PC-3 (cell line): Measurements from ENCODE around the gene LSMEM2. TPM values are rescaled to one million over a fixed set of nuclear protein-coding genes. Genes with fewer than 3 reads are reported as not detected.

Experiments
- ATAC-seq: fragments of 200-7000 bp; cut with Tn5 transposase; 2 replicates; pipeline ENCODE4 v1.9.1; 2020; ENCODE audit warnings: mild to moderate bottlenecking, moderate library complexity
- BruUV-seq: library from RNA; stranded (reverse); fragments of 400-500 nt; replicated peaks from 2 replicates; lab custom pipeline; 2021; lab: Mats Ljungman, UMichigan
- CTCF ChIA-PET: fragments of 300-600 bp; sonication (Branson Sonifier 250); formaldehyde crosslinking; loops from one replicate; lab custom pipeline; 2022; ENCODE audit warnings: antibody characterized with exemption; lab: Charles Lee
- POLR2A ChIA-PET: fragments of 300-600 bp; sonication (Branson Sonifier 250); formaldehyde crosslinking; loops from one replicate; lab custom pipeline; 2022; ENCODE audit warnings: antibody characterized with exemption; ENCODE audit not compliant: unreplicated experiment; lab: Charles Lee
- DNase-seq: peaks from one replicate; pipeline ENCODE4 v3.0.0-alpha.2; 2015
- H2AFZ ChIP-seq: fragments of 300-600 bp; sonication (generic); 2 replicates; pipeline ENCODE4 v1.6.0; 2016; ENCODE audit warnings: antibody characterized with exemption, low read length
- H3F3A ChIP-seq: fragments of 300-600 bp; sonication (generic); one replicate; pipeline ENCODE4 v1.6.0; 2017; ENCODE audit warnings: antibody characterized with exemption, low read length, control low read depth, mild to moderate bottlenecking; ENCODE audit not compliant: unreplicated experiment
- H3K27ac ChIP-seq: fragments of 300-600 bp; sonication (generic); 2 replicates; pipeline ENCODE4 v1.5.1; 2016; ENCODE audit warnings: mild to moderate bottlenecking, low read length
- H3K27me3 ChIP-seq: fragments of 300-600 bp; sonication (generic); 2 replicates; pipeline ENCODE4 v1.6.1; 2016; ENCODE audit warnings: low read length, mixed read lengths
- H3K36me3 ChIP-seq: fragments of 300-600 bp; sonication (generic); 2 replicates; pipeline ENCODE4 v1.6.1; 2016; ENCODE audit warnings: low read depth, mixed run types, low read length, mixed read lengths
- H3K4me1 ChIP-seq: fragments of 300-600 bp; sonication (generic); 2 replicates; pipeline ENCODE4 v1.5.1; 2016; ENCODE audit warnings: low read length; ENCODE audit not compliant: insufficient read depth
- H3K4me2 ChIP-seq: fragments of 300-600 bp; sonication (generic); 2 replicates; pipeline ENCODE4 v1.6.0; 2016; ENCODE audit warnings: low read length
- H3K4me3 ChIP-seq: fragments of 300-600 bp; sonication (generic); 2 replicates; pipeline ENCODE4 v1.5.1; 2016; ENCODE audit warnings: mild to moderate bottlenecking, low read length, mixed read lengths
- H3K79me2 ChIP-seq: fragments of 300-600 bp; sonication (generic); 2 replicates; pipeline ENCODE4 v1.6.1; 2017; ENCODE audit warnings: low read length, mixed read lengths
- H3K9ac ChIP-seq: fragments of 300-600 bp; sonication (generic); 2 replicates; pipeline ENCODE4 v1.6.0; 2016; ENCODE audit warnings: mild to moderate bottlenecking, low read length
- H3K9me2 ChIP-seq: fragments of 300-600 bp; sonication (generic); replicated peaks from 2 replicates; pipeline ENCODE4 v1.6.1; 2016; ENCODE audit warnings: mixed run types, low read length, mixed read lengths
- H3K9me3 ChIP-seq: fragments of 300-600 bp; sonication (generic); 2 replicates; pipeline ENCODE4 v1.6.1; 2016; ENCODE audit warnings: low read length, mixed read lengths
- H4K20me1 ChIP-seq: fragments of 300-600 bp; sonication (generic); 2 replicates; pipeline ENCODE4 v1.6.1; 2016; ENCODE audit warnings: low read length, mixed read lengths
- CTCF ChIP-seq: fragments of 300-600 bp; sonication (generic); conservative IDR thresholded peaks from 2 replicates; pipeline ENCODE4 v1.5.1; 2017; ENCODE audit warnings: antibody characterized with exemption, low read depth, mild to moderate bottlenecking, low read length
- EZH2 ChIP-seq: fragments of 300-600 bp; sonication (generic); IDR thresholded peaks from one replicate; pipeline ENCODE4 v1.6.1; 2017; ENCODE audit warnings: antibody characterized with exemption, mild to moderate bottlenecking, low read length; ENCODE audit not compliant: unreplicated experiment
- EZH2phosphoT487 ChIP-seq: fragments of 300-600 bp; sonication (generic); IDR thresholded peaks from 2 replicates; pipeline ENCODE4 v1.6.1; 2018; ENCODE audit warnings: mild to moderate bottlenecking, antibody characterized with exemption, low read length, borderline replicate concordance
- intact Hi-C: fragments of 100-400 bp; cut with micrococcal nuclease; formaldehyde crosslinking; loops from 2 replicates; pipeline ENCODE4 v1.9.0; 2023
- total RNA-seq: library from RNA; depleted of rRNA; stranded (reverse); fragments of >200 nt; gene quantifications from 2 replicates; pipeline ENCODE4 v1.2.3, GENCODE V29; 2014

Gene LSMEM2
- total RNA-seq, 1 experiment from 2014 or later, result not detected

DNA sequence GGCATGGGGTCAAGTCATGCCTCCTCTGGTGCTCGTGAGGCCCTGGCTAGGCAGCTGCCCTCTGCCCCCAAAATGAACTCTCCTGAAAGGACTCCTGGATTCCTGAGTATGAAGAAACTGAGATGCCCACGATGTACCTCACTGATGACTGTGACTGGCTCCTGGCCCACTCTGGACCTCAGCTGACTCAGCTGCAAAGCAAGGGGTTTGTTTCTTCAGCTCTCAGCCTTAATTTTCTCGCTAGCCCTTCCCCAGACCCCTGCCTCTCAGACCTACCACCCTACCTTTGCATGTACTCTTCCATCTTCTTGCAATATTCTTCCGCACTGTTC is 48.1 kb upstream of the LSMEM2 start:
- DNase-seq (no peak), ATAC-seq (no peak)
- no peaks in the 10 kb centered on the region for H3K9me2 ChIP-seq
- POLR2A ChIA-PET, result no interaction called here
- no peaks in the 10 kb centered on the region for H4K20me1 ChIP-seq
- H3K4me2 ChIP-seq, result no peak overlapping the region
- H3K27me3 ChIP-seq, result no peaks in the 10 kb centered on the region
- H3K4me1 ChIP-seq, result peaks cover 7% of the 10 kb centered on the region; the same call in 1 of the 2 replicates
- H3K27ac ChIP-seq, result no peak overlapping the region
- H3K9me3 ChIP-seq, result no peaks in the 10 kb centered on the region
- no peak overlapping the region for H3K9ac ChIP-seq
- H2AFZ ChIP-seq, result no peak overlapping the region
- intact Hi-C loops, result no loop called here
- no peaks in the 10 kb centered on the region for H3K79me2 ChIP-seq
- no peak overlapping the region for H3K4me3 ChIP-seq
- BruUV-seq, result no TSS peak
- no peak for TF ChIP-seq EZH2
- no peak for TF ChIP-seq EZH2phosphoT487
- no peak for TF ChIP-seq CTCF
- H3F3A ChIP-seq, result no peaks in the 10 kb centered on the region
- CTCF ChIA-PET, result interaction anchor here (1.6 kb wide), 1 partner anchor 16 kb away, joined by 6 read pairs; no protein-coding TSS in a partner anchor
- no peaks in the 10 kb centered on the region for H3K36me3 ChIP-seq

GRCh38 chr3:50231581-50231980 is 47.3 kb upstream of the LSMEM2 start:
- no peaks in the 10 kb centered on the region for H3K27me3 ChIP-seq
- BruUV-seq, result no TSS peak
- POLR2A ChIA-PET, result no interaction called here
- ATAC-seq (no peak), DNase-seq (no peak)
- H3K4me2 ChIP-seq, result no peak overlapping the region
- no peak overlapping the region for H2AFZ ChIP-seq
- H3K9me2 ChIP-seq, result no peaks in the 10 kb centered on the region
- intact Hi-C loops, result no loop called here
- CTCF ChIA-PET, result no interaction called here
- no peaks in the 10 kb centered on the region for H3K36me3 ChIP-seq
- TF ChIP-seq CTCF (no peak), EZH2phosphoT487 (no peak), EZH2 (no peak)
- H3K79me2 ChIP-seq, result peaks cover 5% of the 10 kb centered on the region
- H3K4me1 ChIP-seq, result peaks cover 7% of the 10 kb centered on the region; the same call in 1 of the 2 replicates
- H4K20me1 ChIP-seq, result peaks cover 3% of the 10 kb centered on the region
- no peaks in the 10 kb centered on the region for H3F3A ChIP-seq
- H3K4me3 ChIP-seq, result no peak overlapping the region
- H3K9ac ChIP-seq, result no peak overlapping the region
- H3K9me3 ChIP-seq, result no peaks in the 10 kb centered on the region
- H3K27ac ChIP-seq, result no peak overlapping the region

DNA sequence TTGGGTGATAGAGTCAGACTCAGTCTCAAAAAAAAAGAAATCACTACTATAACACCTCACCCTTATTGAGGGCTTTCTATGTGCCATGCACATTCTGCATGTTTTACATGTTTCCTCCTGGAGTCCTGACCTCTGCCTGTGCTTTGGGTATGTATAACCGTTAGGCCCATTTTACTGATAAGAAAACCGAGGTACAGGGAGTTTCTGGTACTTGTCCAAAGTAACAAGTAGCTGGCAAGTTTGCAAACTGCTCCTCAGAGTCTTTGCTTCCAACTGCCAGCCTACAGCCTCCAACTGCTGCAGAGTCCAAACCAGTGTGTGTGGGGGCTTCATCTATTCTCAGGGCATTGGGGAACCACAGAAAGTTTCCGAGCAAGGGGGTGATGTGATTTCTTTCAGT is 46.6 kb upstream of the LSMEM2 start:
- Histone ChIP-seq H3F3A (no peaks in the 10 kb centered on the region), H3K27me3 (no peaks in the 10 kb centered on the region), H3K4me2 (no peak overlapping the region), H4K20me1 (peaks cover 8% of the 10 kb centered on the region), H3K4me1 (peaks cover 4% of the 10 kb centered on the region; the same call in 1 of the 2 replicates), H3K4me3 (no peak overlapping the region), H3K9me3 (no peaks in the 10 kb centered on the region), H3K36me3 (no peaks in the 10 kb centered on the region), H3K9ac (no peak overlapping the region), H3K79me2 (peaks cover 12% of the 10 kb centered on the region), H3K27ac (no peak overlapping the region), H2AFZ (no peak overlapping the region), H3K9me2 (no peaks in the 10 kb centered on the region)
- no TSS peak for BruUV-seq
- POLR2A ChIA-PET, result no interaction called here
- intact Hi-C loops, result no loop called here
- DNase-seq, result no peak
- CTCF ChIA-PET, result interaction anchor here (0.5 kb wide), 1 partner anchor 292 kb away, joined by 20 read pairs; no protein-coding TSS in a partner anchor
- TF ChIP-seq EZH2 (no peak), CTCF (no peak), EZH2phosphoT487 (no peak)
- ATAC-seq, result no peak
